Activated T-cell treated with anti-CD3 and anti-CD28 coated beads for 24 hours (primary cell): Measurements from ENCODE around the gene DENND2D.
"Not testable (repeated sequence)": the region's sequence is repeated elsewhere in the genome, so short reads cannot be mapped to it uniquely, and the experiment has no call there.

Experiments used
- DNase-seq: peaks from one replicate; pipeline ENCODE4 v3.0.0-alpha.2; 2020; ENCODE audit warnings: low read depth

The DENND2D gene

GRCh38 chr1:111221633-111222291 is 21.3 kb upstream of the DENND2D start:
- no peak for DNase-seq

- DNase-seq = no peak
Observed at GRCh38 chr1:111221276-111221632, 20.8 kb upstream of the DENND2D start.

- DNase-seq = no peak
Observed at GRCh38 chr1:111220302-111220890, 19.9 kb upstream of the DENND2D start.

GRCh38 chr1:111219557-111220286 is 19.3 kb upstream of the DENND2D start:
- peak; percentile 55 for DNase-seq

GRCh38 chr1:111218701-111219556 is 18.5 kb upstream of the DENND2D start:
- no peak for DNase-seq

- DNase-seq = no peak
Observed at GRCh38 chr1:111217183-111217910, 16.9 kb upstream of the DENND2D start.

GRCh38 chr1:111216751-111217150 is 16.3 kb upstream of the DENND2D start:
- no peak for DNase-seq

- not testable (repeated sequence) for DNase-seq
Observed at GRCh38 chr1:111215285-111215684, 14.8 kb upstream of the DENND2D start.

- no peak for DNase-seq
Observed at GRCh38 chr1:111214884-111215283, 14.4 kb upstream of the DENND2D start.

- no peak for DNase-seq
Observed at GRCh38 chr1:111214074-111214801, 13.8 kb upstream of the DENND2D start.

- DNase-seq = no peak
Observed at GRCh38 chr1:111213412-111213811, 13.0 kb upstream of the DENND2D start.

GRCh38 chr1:111212634-111213335 is 12.3 kb upstream of the DENND2D start:
- no peak for DNase-seq

- DNase-seq = no peak
Observed at GRCh38 chr1:111211921-111212320, 11.5 kb upstream of the DENND2D start.

GRCh38 chr1:111209622-111210021 is 9.2 kb upstream of the DENND2D start:
- no peak for DNase-seq

- no peak for DNase-seq
Observed at GRCh38 chr1:111208921-111209320, 8.5 kb upstream of the DENND2D start.

- no peak for DNase-seq
Observed at GRCh38 chr1:111205714-111206050, 5.2 kb upstream of the DENND2D start.

- DNase-seq = no peak
Observed at GRCh38 chr1:111204983-111205713, 4.7 kb upstream of the DENND2D start.

- DNase-seq = peak; percentile 52
Observed at GRCh38 chr1:111204201-111204982, 3.9 kb upstream of the DENND2D start.

GRCh38 chr1:111203681-111204200 is 3.3 kb upstream of the DENND2D start:
- DNase-seq = peak; percentile 79
